Prostate gland (tissue), 2 donors: ENCODE results near the gene GAK. TPM values are rescaled to one million over a fixed set of nuclear protein-coding genes. Genes with fewer than 3 reads are reported as not detected.

Source experiments
- DNase-seq: peaks from one replicate; pipeline ENCODE4 v3.0.0-alpha.2; 2019; ENCODE audit warnings: low spot score
- H3K27ac ChIP-seq, 2 donors: fragments of 200-600 bp; sonication (generic); 2 replicates each; pipeline ENCODE4 v1.5.1; 2017 to 2019
- H3K27me3 ChIP-seq: fragments of 200-600 bp; sonication (generic); replicated peaks from 2 replicates; pipeline ENCODE4 v1.5.1; 2019; ENCODE audit not compliant: insufficient read depth
- H3K36me3 ChIP-seq, 2 donors: fragments of 200-600 bp; sonication (generic); 1 replicate in 1 of 2; 2 replicates in 1 of 2; pipeline versions ENCODE4 v1.5.1 to v1.8.1; 2017 to 2019
- H3K4me1 ChIP-seq: fragments of 200-600 bp; sonication (generic); replicated peaks from 2 replicates; pipeline ENCODE4 v1.5.1; 2019
- H3K4me3 ChIP-seq, 2 donors: fragments of 200-600 bp; sonication (generic); 2 replicates each; pipeline ENCODE4 v1.5.1; 2017 to 2019
- H3K9me3 ChIP-seq: fragments of 200-600 bp; sonication (generic); 2 replicates; pipeline ENCODE4 v1.5.1; 2017
- CTCF ChIP-seq, 4 experiments: fragments of 200-600 bp in 2 of 4; fragments of 450-650 bp in 2 of 4; sonication (generic) in 2 of 4; IDR thresholded peaks; 1 replicate in 3 of 4; 2 replicates in 1 of 4; pipeline ENCODE4 v1.5.1; 2016 to 2019; ENCODE audit warnings: antibody characterized with exemption in 4 of 4, mild to moderate bottlenecking in 2 of 4, moderate library complexity in 2 of 4
- POLR2A ChIP-seq: fragments of 450-650 bp; IDR thresholded peaks from one replicate; pipeline ENCODE4 v1.6.1; 2016; ENCODE audit warnings: antibody characterized with exemption, mild to moderate bottlenecking
- POLR2AphosphoS5 ChIP-seq: sonication (generic); formaldehyde crosslinking; IDR thresholded peaks from one replicate; pipeline ENCODE4 v1.6.1; 2017; ENCODE audit warnings: antibody characterized with exemption
- WGBS: methylation state at CpG from one replicate; pipeline ENCODE4 v1.1.5; 2018; 5-methylcytosine and 5-hydroxymethylcytosine counted together
- intact Hi-C: fragments of 100-400 bp; cut with DNase I; formaldehyde crosslinking; loops from one replicate; pipeline ENCODE4 v1.14.2; 2022
- total RNA-seq, 2 donors: library from RNA; depleted of rRNA; stranded (reverse); fragments of >200 nt; gene quantifications; one replicate each; pipeline ENCODE4 v1.1.0, GENCODE V29; 2016

GAK gene
- total RNA-seq, 2 donors from 2014 or later: 158 to 181 TPM

- Histone ChIP-seq H3K27ac (no peak overlapping the region), H3K4me3 (no peak overlapping the region), H3K4me1 (peaks cover 11% of the 10 kb centered on the region), H3K9me3 (no peaks in the 10 kb centered on the region), H3K27me3 (no peaks in the 10 kb centered on the region), H3K36me3 (peaks cover 0 to 4% of the 10 kb centered on the region in 2 donors)
- WGBS: 91% methylated on average over 25 of the region's 25 CpGs
- intact Hi-C loops: loop anchor here (5.0 kb wide), 1 partner anchor 38 kb away; the partner anchor contains the start of genes GAK and TMEM175
- no peak for TF ChIP-seq POLR2A
- TF ChIP-seq POLR2AphosphoS5: no peak
- TF ChIP-seq CTCF (IDR thresholded peaks at IDR 0.05): no peak
- no peak for DNase-seq
Observed at GRCh38 chr4:970046-970745, 38.1 kb upstream of the GAK start.

- 88% methylated on average over 23 of the region's 23 CpGs for WGBS
- Histone ChIP-seq H3K4me1 (peaks cover 11% of the 10 kb centered on the region), H3K4me3 (no peak overlapping the region), H3K9me3 (no peaks in the 10 kb centered on the region), H3K27me3 (no peaks in the 10 kb centered on the region), H3K27ac (no peak overlapping the region), H3K36me3 (peaks cover 0 to 4% of the 10 kb centered on the region in 2 donors)
- TF ChIP-seq POLR2AphosphoS5 (no peak), CTCF (IDR thresholded peaks at IDR 0.05) (no peak), POLR2A (no peak)
- no peak for DNase-seq
- intact Hi-C loops: no loop called here
Observed at GRCh38 chr4:968621-969394, 36.7 kb upstream of the GAK start.

- intact Hi-C loops: no loop called here
- no peak for DNase-seq
- H3K27ac ChIP-seq: no peak overlapping the region
- H3K27me3 ChIP-seq: no peaks in the 10 kb centered on the region
- 34% methylated on average over 9 of the region's 24 CpGs for WGBS
- peaks cover 0 to 4% of the 10 kb centered on the region in 2 donors for H3K36me3 ChIP-seq
- no peaks in the 10 kb centered on the region for H3K9me3 ChIP-seq
- TF ChIP-seq POLR2A (no peak), CTCF (IDR thresholded peaks at IDR 0.05) (no peak), POLR2AphosphoS5 (no peak)
- H3K4me3 ChIP-seq: peak overlapping the region in 1 of 2 donors; percentile 8
- H3K4me1 ChIP-seq: peaks cover 11% of the 10 kb centered on the region
Observed at GRCh38 chr4:968221-968620, 36.1 kb upstream of the GAK start.

GRCh38 chr4:967113-968104 lies 35.3 kb upstream of the GAK start:
- Histone ChIP-seq H3K4me3 (peak overlapping the region in 1 of 2 donors; percentile 8), H3K4me1 (peaks cover 7% of the 10 kb centered on the region), H3K36me3 (peaks cover 0 to 4% of the 10 kb centered on the region in 2 donors), H3K27ac (no peak overlapping the region), H3K9me3 (no peaks in the 10 kb centered on the region), H3K27me3 (no peaks in the 10 kb centered on the region)
- intact Hi-C loops: no loop called here
- WGBS: 44% methylated on average over 48 of the region's 76 CpGs
- TF ChIP-seq CTCF (IDR thresholded peaks at IDR 0.05): no peak
- TF ChIP-seq POLR2A: no peak
- no peak for TF ChIP-seq POLR2AphosphoS5
- DNase-seq: no peak
